Activated CD4-positive, alpha-beta T cell treated with anti-CD3 and anti-CD28 coated beads, Interleukin-2, amount 50 U/mL, for 48 hours (primary cell): ENCODE results near the gene SKIL.

ENCODE experiments used
- DNase-seq, 2 experiments: peaks; one replicate each; pipeline ENCODE4 v3.0.0-alpha.2; 2020

SKIL gene

DNA sequence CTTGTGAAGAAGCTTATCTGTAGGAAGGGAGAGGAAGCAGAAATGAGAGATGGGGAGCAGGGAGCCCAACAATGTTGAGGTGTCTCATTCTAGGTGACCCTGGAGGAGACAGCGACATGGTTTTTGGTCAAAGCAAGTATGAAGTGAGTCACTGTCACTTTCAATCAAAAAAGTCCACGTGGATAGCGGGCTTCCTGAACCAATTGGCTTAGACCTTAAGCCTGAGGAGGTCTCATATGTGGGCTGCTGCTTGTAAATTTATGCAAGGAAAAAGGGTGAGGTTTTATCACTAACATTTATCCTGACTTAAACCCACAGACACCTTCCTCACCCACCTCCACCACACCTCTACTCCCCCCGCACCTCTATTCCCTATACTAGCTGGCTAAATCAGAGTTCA is 83.9 kb downstream of the SKIL start:
- DNase-seq, result no peak

DNA sequence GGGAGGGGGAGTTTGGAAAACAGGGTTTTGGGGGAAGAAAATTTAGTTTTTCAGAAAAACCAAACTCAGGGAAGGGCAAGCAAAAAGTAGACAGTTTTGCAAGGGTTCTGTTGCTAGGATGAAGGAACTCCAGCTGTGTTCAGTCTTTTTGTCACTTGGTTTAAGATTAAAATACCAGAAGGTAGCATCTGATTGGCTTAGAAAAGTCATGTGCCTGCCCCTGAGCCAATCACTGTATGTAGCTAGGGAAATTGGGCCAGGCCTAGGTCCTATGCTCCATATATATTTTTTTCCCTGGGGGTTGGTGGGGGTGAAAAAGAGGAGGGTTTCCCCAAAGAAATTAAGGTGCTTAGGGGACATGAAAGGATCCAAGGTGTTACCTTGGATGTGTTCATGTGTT is 85.4 kb downstream of the SKIL start:
- DNase-seq, result no peak

DNA sequence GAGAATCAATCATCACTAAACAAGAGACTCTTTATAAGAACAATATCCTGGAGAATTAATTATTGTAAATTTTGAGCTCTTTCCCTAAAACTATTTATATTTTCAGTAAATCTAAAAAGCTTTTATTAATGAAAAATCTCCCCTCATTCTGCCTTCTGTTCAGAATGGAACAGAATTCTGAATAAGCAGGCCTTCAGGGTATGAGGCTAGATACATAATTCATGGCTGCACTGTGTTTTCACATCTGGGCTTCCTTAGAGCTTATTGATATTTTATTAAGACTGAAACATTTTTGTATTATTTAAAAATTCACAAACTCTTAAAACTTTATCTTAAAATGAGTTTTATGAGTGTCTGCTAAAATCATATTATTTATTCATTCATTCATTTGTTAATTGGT is 85.9 kb downstream of the SKIL start:
- no peak for DNase-seq
